CD4-positive, alpha-beta memory T cell (primary cell): Measurements from ENCODE around the gene PIGX. TPM values are rescaled to one million over a fixed set of nuclear protein-coding genes. Genes with fewer than 3 reads are reported as not detected.
A peak's percentile ranks its signal among the peaks of the same experiment; 100 is the strongest.

ENCODE experiments used
- CTCF ChIA-PET: fragments of 350-600 bp; sonication (Branson Sonifier 250); formaldehyde crosslinking; loops from one replicate; lab custom pipeline; 2021; ENCODE audit warnings: inconsistent platforms; ENCODE audit not compliant: partially characterized antibody; lab: Charles Lee
- POLR2A ChIA-PET: fragments of 350-600 bp; sonication (Branson Sonifier 250); formaldehyde crosslinking; loops from one replicate; lab custom pipeline; 2021; ENCODE audit not compliant: partially characterized antibody; lab: Charles Lee
- DNase-seq, 5 donors: peaks; one replicate each; pipeline versions ENCODE4 v3.0.0 to v3.0.0-alpha.2; 2020 to 2022; ENCODE audit warnings: mixed read lengths in 1 of 5
- H3K27ac ChIP-seq: one replicate; pipeline ENCODE4 v1.7.0; 2013; ENCODE audit warnings: low read depth, low read length
- H3K27me3 ChIP-seq: 2 replicates; pipeline ENCODE4 v1.7.0; 2013; ENCODE audit warnings: mild to moderate bottlenecking, low read length, moderate library complexity; ENCODE audit not compliant: insufficient read depth
- H3K36me3 ChIP-seq: 2 replicates; pipeline ENCODE4 v1.7.0; 2013; ENCODE audit warnings: mild to moderate bottlenecking, low read length, moderate library complexity; ENCODE audit not compliant: insufficient read depth
- H3K4me1 ChIP-seq: 2 replicates; pipeline ENCODE4 v1.7.0; 2013; ENCODE audit warnings: mild to moderate bottlenecking, low read length, moderate library complexity; ENCODE audit not compliant: insufficient read depth
- H3K4me3 ChIP-seq, 2 donors: one replicate each; pipeline ENCODE4 v1.7.0; 2013; ENCODE audit warnings: low read length in 2 of 2, mild to moderate bottlenecking in 1 of 2
- H3K9me3 ChIP-seq, 2 donors: one replicate each; pipeline ENCODE4 v1.7.0; 2013; ENCODE audit warnings: low read length in 2 of 2, control low read depth in 1 of 2; ENCODE audit not compliant: control insufficient read depth in 1 of 2
- H3K27ac Mint-ChIP-seq, 7 donors: one replicate each; pipeline ENCODE4 v1.8.0; 2020 to 2021; ENCODE audit warnings: mixed read lengths in 7 of 7, mild to moderate bottlenecking in 6 of 7, inconsistent platforms in 3 of 7, moderate library complexity in 3 of 7
- H3K27me3 Mint-ChIP-seq, 2 donors: one replicate each; pipeline ENCODE4 v1.8.0; 2020 to 2021; ENCODE audit warnings: mixed read lengths in 2 of 2
- H3K36me3 Mint-ChIP-seq, 2 donors: one replicate each; pipeline ENCODE4 v1.8.0; 2020 to 2021; ENCODE audit warnings: mixed read lengths in 2 of 2, inconsistent platforms in 1 of 2, mild to moderate bottlenecking in 1 of 2
- H3K4me1 Mint-ChIP-seq, 4 donors: one replicate each; pipeline ENCODE4 v1.8.0; 2020 to 2021; ENCODE audit warnings: mixed read lengths in 4 of 4, mild to moderate bottlenecking in 1 of 4
- H3K4me3 Mint-ChIP-seq, 8 donors: one replicate each; pipeline ENCODE4 v1.8.0; 2020 to 2021; ENCODE audit warnings: mixed read lengths in 8 of 8, mild to moderate bottlenecking in 7 of 8, moderate library complexity in 6 of 8, inconsistent platforms in 3 of 8
- H3K9me3 Mint-ChIP-seq, 8 donors: one replicate each; pipeline ENCODE4 v1.8.0; 2020 to 2021; ENCODE audit warnings: mixed read lengths in 8 of 8, mild to moderate bottlenecking in 5 of 8, inconsistent platforms in 3 of 8, moderate library complexity in 1 of 8
- intact Hi-C: fragments of 100-400 bp; cut with micrococcal nuclease; formaldehyde crosslinking; loops from one replicate; pipeline ENCODE4 v1.15.1; 2023
- polyA plus RNA-seq, 2 donors: library from polyadenylated mRNA; unstranded; fragments of 300-500 nt; fragmentation: Illumina TruSeq; gene quantifications; one replicate each; pipeline ENCODE4 v1.2.3, GENCODE V29; 2021
- total RNA-seq, 2 experiments: library from RNA; stranded (reverse); gene quantifications; one replicate each; pipeline ENCODE4 v1.2.3, GENCODE V29; 2021

PIGX gene
- total and polyA plus RNA-seq, 4 experiments from 2014 or later, result 19.1 to 37.4 (median 28.9) TPM

GRCh38 chr3:196782511-196782910 lies 70.3 kb downstream of the PIGX start:
- peaks cover 14% of the 10 kb centered on the region for H3K36me3 ChIP-seq
- no peaks in the 10 kb centered on the region for H3K27me3 ChIP-seq
- H3K9me3 ChIP-seq, result no peaks in the 10 kb centered on the region
- CTCF ChIA-PET, result no interaction called here
- POLR2A ChIA-PET, result no interaction called here
- DNase-seq, result no peak
- Mint-ChIP-seq H3K4me3 (no peak overlapping the region), H3K9me3 (peaks cover 0 to 2% (median 0%) of the 10 kb centered on the region in 8 donors), H3K27me3 (no peaks in the 10 kb centered on the region), H3K36me3 (peaks cover 44 to 55% of the 10 kb centered on the region in 2 donors), H3K27ac (peak overlapping the region in 4 of 7 donors; percentile 19 to 46 (median 26)), H3K4me1 (peaks cover 27 to 53% (median 37%) of the 10 kb centered on the region in 4 donors)
- no peak overlapping the region for H3K4me3 ChIP-seq
- peaks cover 17% of the 10 kb centered on the region for H3K4me1 ChIP-seq
- intact Hi-C loops, result no loop called here
- no peak overlapping the region for H3K27ac ChIP-seq

Other genes with a start within 250 kb of the PIGX start
- gene RNF168, start 208.6 kb upstream of the PIGX start, total RNA-seq, result 10 to 100 TPM; 74.5 to 76.4 TPM
- gene RNF168, start 208.6 kb upstream of the PIGX start, polyA plus RNA-seq, result 10 to 100 TPM in 1 of 2 donors, 1 to 10 TPM in 1; 6.0 to 14.2 TPM
- not detected for gene SMCO1, start 197.0 kb upstream of the PIGX start, total RNA-seq
- gene SMCO1, start 197.0 kb upstream of the PIGX start, polyA plus RNA-seq, result not detected
- gene WDR53, start 143.8 kb upstream of the PIGX start, total RNA-seq, result 10 to 100 TPM; 37.5 to 38.7 TPM
- 10 to 100 TPM; 25.8 to 33.0 TPM for gene WDR53, start 143.8 kb upstream of the PIGX start, polyA plus RNA-seq
- gene FBXO45, start 143.7 kb upstream of the PIGX start, total RNA-seq, result 10 to 100 TPM; 10.9 to 12.0 TPM
- gene FBXO45, start 143.7 kb upstream of the PIGX start, polyA plus RNA-seq, result 1 to 10 TPM; 3.0 to 5.4 TPM
- gene NRROS, start 72.7 kb upstream of the PIGX start, total RNA-seq, result 10 to 100 TPM; 18.7 to 20.0 TPM
- gene NRROS, start 72.7 kb upstream of the PIGX start, polyA plus RNA-seq, result 1 to 10 TPM; 4.6 to 5.0 TPM
- gene CEP19, start 127 bp upstream of the PIGX start, total RNA-seq, result 1 to 10 TPM; 7.8 to 8.2 TPM
- 10 to 100 TPM in 1 of 2 donors, 1 to 10 TPM in 1; 5.4 to 10.8 TPM for gene CEP19, start 127 bp upstream of the PIGX start, polyA plus RNA-seq
- 10 to 100 TPM; 80.4 to 97.4 TPM for gene PAK2, start 27.5 kb downstream of the PIGX start, total RNA-seq
- gene PAK2, start 27.5 kb downstream of the PIGX start, polyA plus RNA-seq, result 10 to 100 TPM; 29.1 to 39.4 TPM
- gene SENP5, start 155.5 kb downstream of the PIGX start, total RNA-seq, result 10 to 100 TPM; 44.3 to 45.5 TPM
- gene SENP5, start 155.5 kb downstream of the PIGX start, polyA plus RNA-seq, result 1 to 10 TPM; 4.9 to 9.7 TPM
- gene NCBP2, start 230.2 kb downstream of the PIGX start, total RNA-seq, result 10 to 100 TPM; 71.4 to 73.7 TPM
- gene NCBP2, start 230.2 kb downstream of the PIGX start, polyA plus RNA-seq, result 10 to 100 TPM; 65.1 to 82.2 TPM